Vagina (tissue), 2 donors: ENCODE data around the gene RASA1.

Experiments used
- POLR2A ChIP-seq, 2 donors: fragments of 450-650 bp; IDR thresholded peaks; one replicate each; pipeline ENCODE4 v1.6.1; 2017; ENCODE audit warnings: antibody characterized with exemption in 2 of 2, mild to moderate bottlenecking in 2 of 2, moderate library complexity in 2 of 2
- POLR2AphosphoS5 ChIP-seq, 2 donors: sonication (generic); formaldehyde crosslinking; IDR thresholded peaks; one replicate each; pipeline ENCODE4 v1.9.0; 2017; ENCODE audit warnings: antibody characterized with exemption in 2 of 2, mild to moderate bottlenecking in 2 of 2, low read depth in 1 of 2; ENCODE audit not compliant: insufficient read depth in 1 of 2
- TF ChIP-seq, protein P1 (sequence below), 3 experiments: fragments of 450-650 bp in 2 of 3; fragments of 200-600 bp in 1 of 3; sonication (generic) in 1 of 3; IDR thresholded peaks; one replicate each; pipeline ENCODE4 v1.5.1; 2017 to 2019; ENCODE audit warnings: antibody characterized with exemption in 3 of 3, mild to moderate bottlenecking in 2 of 3, moderate library complexity in 2 of 3

DNA sequence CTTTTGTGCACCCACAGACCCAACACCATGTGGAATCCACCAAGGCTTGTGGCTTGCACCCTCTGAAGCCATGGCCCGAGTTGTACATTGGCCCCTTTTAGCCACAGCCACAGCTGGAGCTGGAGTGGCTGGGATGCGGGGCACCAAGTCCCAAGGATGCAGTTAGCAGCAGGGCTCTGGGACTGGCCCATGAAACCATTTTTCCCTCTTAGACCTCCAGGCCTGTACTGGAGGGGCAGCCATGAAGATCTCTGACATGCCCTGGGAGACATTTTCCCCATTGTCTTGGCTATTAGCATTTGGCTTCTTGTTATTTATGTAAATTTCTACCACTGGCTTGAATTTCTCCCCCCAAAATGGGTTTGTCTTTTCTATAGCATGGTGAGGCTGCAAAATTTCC, 51.8 kb downstream of the RASA1 start:
- TF ChIP-seq, protein P1, sequence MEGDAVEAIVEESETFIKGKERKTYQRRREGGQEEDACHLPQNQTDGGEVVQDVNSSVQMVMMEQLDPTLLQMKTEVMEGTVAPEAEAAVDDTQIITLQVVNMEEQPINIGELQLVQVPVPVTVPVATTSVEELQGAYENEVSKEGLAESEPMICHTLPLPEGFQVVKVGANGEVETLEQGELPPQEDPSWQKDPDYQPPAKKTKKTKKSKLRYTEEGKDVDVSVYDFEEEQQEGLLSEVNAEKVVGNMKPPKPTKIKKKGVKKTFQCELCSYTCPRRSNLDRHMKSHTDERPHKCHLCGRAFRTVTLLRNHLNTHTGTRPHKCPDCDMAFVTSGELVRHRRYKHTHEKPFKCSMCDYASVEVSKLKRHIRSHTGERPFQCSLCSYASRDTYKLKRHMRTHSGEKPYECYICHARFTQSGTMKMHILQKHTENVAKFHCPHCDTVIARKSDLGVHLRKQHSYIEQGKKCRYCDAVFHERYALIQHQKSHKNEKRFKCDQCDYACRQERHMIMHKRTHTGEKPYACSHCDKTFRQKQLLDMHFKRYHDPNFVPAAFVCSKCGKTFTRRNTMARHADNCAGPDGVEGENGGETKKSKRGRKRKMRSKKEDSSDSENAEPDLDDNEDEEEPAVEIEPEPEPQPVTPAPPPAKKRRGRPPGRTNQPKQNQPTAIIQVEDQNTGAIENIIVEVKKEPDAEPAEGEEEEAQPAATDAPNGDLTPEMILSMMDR (IDR thresholded peaks at IDR 0.05), result no peak
- no peak for TF ChIP-seq POLR2A (IDR thresholded peaks at IDR 0.05)
- TF ChIP-seq POLR2AphosphoS5 (IDR thresholded peaks at IDR 0.05; ENCODE audit: insufficient read depth in 1 of 2, low read depth in 1 of 2), result no peak
